HG02938 (cell line): ENCODE measurements around the gene GANAB.
"Not testable (repeated sequence)": the region's sequence is repeated elsewhere in the genome, so short reads cannot be mapped to it uniquely, and the experiment has no call there.

Experiments
- ATAC-seq: cut with Tn5 transposase; IDR thresholded peaks from one replicate; pipeline ENCODE4 v1.9.1; 2021; ENCODE audit warnings: mild to moderate bottlenecking, moderate library complexity; ENCODE audit not compliant: unreplicated experiment

The GANAB gene

DNA sequence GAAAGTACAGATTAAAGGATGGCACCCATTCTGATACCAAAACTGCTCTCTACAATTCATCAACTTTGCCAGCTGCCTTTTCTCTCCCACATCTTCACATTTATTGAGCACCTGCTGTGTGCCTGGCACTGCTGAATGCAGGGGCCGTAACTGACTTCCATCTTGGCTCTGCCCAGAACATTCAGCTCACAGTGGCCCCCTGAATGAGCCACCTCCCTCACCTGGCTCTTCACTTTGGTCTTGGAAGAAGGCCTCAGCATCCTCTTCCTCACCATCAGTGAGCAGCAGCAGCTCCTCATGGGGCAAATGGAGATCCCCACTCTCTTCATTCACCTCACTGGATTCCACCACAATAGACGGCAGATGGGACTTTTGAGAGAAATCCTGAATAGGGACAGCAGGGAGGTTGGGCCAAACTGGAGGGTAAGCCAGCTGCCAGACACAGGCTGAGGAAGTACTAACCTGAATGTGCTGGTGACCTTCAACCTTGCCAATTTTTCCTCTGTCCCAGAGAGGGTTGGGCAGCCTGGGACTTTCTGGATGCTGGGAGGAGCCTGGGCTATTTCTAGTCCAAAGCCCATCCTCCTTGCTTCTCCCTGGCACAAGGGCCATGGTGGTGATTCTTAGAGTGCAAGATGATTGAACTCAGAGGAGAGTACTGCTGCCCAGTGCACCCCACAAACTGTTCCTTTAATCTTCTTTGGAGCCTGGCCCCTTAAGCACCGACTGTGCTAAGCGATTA is 23.2 kb upstream of the GANAB start:
- ATAC-seq = no peak

DNA sequence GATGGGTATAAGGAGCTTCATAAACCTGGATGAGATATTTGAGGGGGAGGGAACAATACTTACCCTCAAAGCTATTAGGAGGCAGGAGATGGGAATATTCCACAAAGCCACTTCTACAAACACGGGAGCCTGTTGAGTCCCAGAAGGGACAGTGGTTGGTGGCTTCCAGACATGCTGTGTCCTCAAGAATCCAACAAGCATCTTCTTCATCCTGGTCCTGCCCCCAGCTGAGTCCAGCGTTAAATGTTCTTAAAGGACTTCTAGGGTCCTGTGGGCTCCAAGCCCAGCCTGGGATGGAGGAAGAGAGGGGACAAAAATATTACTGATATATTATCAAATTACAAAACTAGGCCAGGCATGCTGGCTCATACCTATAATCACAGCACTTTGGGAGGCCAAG is 21.0 kb upstream of the GANAB start:
- ATAC-seq = no peak

DNA sequence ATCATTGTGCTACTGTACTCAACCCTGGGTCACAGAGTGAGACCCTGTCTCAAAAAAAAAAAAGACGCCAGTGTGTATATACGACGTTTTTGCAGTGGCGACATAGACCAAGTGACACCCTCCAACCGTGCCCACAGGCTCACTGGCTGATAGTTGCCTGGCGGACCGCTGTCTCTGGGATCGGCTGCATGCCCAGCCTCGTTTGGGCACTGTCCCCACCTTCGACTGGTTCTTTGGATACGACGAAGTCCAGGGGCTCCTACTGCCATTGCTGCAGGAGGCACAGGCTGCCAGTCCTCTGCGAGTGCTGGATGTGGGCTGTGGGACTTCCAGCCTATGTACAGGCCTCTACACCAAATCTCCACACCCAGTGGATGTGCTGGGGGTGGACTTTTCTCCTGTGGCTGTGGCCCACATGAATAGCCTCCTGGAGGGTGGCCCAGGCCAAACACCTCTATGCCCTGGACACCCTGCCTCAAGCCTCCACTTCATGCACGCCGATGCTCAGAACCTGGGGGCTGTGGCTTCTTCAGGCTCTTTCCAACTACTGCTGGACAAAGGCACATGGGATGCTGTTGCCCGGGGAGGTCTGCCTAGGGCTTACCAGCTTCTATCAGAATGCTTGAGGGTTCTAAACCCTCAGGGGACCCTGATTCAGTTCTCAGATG is 20.0 kb upstream of the GANAB start:
- ATAC-seq = no peak

DNA sequence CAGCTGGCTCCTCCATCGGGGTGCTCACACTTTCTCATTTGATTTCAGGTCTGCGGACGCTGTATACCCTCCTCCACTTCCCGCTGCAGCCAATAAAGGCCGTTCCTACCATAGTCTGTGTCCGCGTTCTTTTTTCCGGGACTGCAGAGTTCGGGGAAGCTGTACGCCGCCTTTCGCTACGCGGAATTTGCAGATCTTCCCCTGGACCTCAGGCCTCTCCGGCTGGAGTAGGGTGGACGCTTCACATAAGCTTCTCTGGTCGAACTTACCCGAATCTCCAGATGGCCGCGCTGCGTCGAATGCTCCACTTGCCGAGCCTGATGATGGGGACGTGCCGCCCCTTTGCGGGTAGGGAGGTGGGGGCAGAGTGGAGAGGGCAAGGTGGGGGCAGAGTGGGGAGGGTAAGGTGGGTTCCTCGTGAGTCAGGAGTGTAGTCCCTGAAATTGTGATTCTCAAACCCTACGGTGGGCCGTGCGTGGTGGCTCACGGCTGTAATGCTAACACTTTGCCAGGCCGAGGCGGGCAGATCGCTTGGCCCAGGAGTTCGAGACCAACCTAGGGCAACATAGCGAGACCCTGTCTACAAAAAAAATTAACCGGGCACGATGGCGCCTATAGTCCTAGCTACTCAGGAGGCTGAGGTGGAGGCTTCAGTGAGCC is 19.3 kb upstream of the GANAB start:
- ATAC-seq = peak; percentile 16

DNA sequence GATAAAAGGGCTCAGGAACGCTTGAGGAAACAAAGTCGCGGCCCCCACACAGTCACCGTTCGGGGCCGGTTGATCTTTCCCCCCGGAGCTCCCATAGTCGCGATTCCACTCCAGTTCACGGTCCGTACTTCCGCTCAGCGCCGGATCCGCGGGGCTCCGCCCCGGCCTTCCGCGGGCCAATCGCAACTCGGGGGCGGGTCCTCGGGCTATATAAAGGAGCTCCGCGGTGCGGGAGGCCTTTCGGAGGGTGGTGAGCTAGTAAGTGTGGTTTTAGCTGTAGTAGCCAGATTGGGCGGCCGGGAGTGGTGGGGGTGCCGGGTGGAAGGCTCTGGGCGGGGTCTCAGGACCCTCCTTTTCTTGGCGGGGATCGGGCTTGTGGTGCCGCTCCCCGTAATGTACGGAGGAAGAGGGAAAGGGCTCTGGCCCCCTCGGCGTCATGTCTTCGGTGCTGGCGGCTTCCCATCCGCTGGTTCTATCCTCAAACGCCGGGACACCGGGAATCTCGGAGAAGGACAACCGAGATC is 18.7 kb upstream of the GANAB start, which contains the start of the genes C11orf98 and CSKMT:
TSS of gene C11orf98 (minus strand) at position 136 of the 524 bp plus-strand sequence. CDS start at position 95, 41 bp downstream.
TSS of gene CSKMT (plus strand) at position 238 of the 524 bp plus-strand sequence. CDS start 568 bp downstream, outside the sequence.
- peak; percentile 74 for ATAC-seq

DNA sequence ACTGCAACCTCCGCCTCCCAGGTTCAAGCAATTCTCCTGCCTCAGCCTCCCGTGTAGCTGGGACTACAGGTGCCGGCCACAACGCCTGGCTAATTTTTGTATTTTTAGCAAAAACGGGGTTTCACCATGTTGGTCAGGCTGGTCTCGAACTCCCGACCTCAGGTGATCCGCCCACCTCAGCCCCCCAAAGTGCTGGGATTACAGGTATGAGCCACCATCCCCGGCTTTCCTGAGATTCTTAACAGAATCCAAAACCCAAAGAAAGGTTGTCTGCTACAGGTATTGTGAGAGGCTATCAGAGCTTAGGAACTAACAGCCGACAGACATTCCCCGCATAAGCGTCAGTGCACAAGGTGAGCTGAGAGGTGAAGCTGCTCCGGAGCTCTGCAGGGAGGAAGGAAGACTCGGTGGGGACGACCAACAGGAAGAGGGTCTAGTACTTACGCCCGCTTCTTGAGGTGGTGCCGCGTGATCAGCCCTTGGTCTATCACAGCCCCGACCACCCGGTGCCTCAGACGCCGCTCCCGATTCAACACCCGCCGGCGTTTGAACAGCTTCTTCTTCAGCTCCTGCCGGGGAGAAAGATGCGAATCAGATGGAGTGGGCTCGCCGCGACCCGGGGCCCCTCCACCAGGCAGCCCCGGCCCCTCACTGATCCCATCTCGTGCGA is 18.1 kb upstream of the GANAB start:
- peak; percentile 33 for ATAC-seq

DNA sequence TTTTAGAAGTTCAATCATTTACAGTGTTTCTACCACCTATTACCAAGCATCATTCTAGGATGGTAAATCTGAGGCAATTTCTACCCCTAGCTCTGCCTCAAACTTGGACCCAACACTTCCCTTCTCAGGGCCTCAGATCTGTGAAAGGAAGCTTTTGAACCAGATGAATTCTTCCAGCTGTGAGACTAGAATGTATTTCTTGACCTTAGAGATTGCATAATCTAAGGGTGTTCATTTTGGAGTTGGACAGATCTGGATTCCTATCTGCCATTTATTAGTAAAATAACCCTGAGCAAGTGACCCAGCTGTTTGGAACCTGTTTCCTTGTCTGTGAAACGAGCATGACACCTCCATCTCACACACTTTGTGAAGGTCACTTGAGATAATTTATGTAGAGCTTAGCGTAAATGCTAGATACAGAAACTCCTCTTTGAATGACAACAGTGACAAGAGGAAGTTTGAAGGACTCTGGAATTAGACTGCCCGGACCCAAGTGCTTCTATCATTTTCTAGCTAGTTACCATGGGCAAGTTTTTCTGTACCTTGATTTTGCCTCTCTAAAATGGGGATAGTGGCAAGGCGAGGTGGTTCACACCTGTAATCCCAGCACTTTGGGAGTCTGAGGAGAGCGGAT is 10.5 kb upstream of the GANAB start:
- no peak for ATAC-seq

DNA sequence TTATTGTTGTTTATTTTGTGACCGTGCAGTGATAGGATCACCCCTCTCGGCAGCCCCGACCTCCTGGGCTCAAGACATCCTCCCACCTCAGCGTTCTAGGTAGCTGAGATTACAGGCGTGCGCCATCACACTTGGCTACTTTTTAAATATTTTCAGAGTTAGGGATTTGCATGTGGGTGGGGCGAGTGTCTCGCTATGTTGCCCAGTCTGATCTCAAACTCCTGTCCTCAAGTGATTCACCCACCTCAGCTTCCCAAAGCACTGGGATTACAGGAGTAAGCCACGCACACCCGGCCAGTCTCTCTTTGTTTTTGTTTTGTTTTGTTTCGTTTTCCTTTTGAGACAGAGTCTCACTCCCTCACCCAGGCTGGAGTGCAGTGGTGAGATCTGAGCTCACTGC is 7.9 kb upstream of the GANAB start:
- ATAC-seq = no peak

DNA sequence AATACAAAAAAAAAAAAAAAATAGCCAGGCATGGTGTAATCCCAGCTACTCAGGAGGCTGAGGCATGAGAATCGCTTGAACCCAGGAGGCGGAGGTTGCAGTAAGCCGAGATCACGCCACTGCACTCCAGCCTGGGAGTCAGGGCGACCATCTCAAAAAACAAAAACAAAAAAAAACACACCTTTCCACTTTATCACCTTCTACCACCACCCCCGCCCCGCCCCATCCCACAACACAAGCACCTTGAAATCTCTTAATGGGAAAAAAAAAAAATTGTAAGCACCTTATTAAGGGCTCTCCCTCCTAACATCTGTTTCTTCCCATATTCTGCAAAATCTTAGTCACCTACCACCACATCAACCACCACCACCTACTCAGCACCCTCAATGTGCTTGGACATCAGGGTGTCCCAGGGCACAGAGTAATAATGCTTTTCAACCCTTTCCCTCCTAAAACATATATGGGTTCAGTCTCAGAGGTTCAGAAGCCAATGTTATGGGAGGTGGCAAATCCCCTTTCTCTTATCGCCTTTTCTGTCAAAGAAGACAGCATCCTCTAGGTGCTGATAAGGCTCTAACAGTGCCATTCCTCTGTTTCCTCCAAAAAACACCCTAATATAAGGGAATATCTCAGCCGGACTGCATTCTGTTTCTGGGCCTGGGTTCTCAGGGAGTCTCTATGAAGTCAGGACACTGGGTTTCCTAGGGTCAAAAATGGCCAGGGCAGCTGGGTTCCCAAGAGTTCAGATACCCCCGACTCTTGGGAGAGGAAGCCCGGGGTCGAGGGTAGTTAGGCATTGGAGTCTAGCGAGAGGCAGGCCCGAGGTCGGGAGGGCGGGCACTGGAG is 6.0 kb upstream of the GANAB start:
- ATAC-seq = no peak

DNA sequence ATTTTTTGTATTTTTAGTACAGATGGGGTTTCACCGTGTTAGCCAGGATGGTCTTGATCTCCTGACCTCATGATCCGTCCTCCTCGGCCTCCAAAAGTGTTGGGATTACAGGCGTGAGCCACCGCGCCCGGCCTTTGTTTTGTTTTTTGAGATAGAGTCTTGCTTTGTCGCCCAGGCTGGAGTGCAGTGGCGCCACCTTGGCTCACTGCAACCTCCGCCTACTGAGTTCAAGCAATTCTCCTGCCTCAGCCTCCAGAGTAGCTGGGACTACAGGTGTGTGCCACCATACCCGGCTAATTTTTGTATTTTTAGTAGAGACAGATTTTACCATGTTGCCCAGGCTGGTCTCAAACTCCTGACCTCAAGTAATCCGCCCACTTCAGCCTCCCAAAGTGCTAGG is 3.9 kb upstream of the GANAB start:
- ATAC-seq = not testable (repeated sequence)

DNA sequence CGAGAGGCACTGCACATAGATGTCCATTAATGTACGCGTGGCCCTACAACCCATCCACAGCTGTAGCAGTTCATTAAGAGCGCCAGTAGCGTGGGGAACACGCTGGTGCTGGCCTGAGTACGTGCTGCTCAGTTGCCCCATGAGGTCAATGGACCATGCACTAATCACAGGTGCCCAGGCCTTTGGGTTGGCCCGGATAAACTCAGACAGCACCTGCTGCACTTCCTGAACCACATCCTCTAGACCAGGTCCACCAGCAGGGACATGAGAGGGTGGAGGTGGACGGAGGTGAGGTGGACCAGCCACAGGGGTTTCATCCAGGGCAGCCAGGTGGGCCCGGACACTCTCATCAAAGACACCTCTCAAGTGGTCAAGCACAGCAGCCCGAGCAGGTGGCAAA is 3.1 kb upstream of the GANAB start:
- ATAC-seq = no peak

DNA sequence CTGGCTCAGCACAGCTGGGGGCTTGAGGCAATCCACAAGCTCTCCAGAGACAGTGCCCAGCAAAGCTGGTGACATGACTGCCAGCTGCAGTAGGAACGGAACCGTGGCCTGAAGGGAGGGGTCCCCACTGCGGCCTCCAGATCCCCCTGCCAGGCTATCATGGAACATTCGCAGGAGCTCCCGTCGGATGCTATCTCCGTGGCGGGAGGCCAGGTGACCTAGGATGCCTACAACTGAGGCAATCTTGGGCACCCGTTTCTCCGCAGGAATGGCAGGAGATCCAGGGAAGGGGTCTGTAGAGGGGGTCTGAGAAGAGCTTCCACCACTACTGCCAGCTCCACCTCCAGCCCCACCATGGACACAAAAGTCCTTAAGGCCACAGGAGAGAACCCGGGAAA is 2.6 kb upstream of the GANAB start:
- ATAC-seq = no peak

DNA sequence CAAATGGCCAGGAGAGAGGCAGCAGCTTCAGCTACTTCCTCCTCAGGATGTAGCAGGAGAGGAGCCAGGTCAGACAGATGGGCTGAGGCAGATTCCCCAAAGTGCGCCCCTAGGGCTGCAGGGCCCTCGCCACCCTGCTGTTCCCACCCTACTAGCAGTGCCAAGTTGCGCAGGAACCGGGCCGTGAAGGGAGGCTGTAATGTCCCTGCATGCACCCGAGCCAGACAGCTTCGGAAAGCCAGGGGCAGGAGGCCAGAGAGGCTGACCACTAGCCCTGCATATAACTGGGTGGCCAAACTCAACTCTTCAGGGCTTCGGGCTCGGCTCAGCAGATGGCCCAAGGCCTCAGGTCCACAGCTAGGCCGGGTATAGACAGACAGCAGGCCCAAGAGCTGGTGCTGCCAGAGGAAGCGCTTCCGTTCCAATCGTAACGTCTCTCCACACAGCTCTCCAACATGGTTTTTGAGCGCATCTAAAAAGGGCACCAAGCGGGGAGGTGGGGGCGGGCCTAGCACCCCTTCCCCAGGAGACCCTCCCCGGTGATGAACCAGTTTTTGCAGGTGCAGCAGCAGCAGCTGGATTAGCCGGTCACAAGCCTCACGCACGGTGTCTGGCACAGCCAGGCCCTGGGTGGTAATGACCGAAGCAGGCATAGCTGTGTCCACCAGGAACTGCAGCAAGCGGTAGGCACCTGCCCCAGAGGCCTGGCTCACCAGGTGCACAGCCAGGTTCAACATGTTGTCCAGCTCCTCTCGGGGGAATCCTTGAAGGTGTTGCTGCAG is 2.0 kb upstream of the GANAB start:
- ATAC-seq = no peak

DNA sequence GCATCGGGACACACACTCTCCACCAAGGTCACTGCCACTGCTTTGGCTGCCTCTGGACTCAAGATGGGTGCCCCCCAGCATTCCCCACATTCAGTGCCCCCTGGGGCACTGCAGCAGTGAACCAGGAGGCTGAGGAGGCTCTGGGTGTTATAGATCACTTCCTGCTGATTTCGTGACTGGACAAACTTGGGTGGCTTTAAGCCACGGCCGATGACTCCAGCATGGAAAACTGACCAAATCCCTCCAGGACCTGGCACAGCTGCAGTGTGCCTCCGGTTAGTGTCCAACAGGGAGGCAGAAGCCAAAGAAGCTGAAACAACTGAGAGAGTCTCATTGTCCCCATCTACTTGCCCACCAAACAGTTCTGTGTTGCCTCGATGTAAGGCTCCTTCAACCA is 1.2 kb upstream of the GANAB start:
- ATAC-seq = no peak

DNA sequence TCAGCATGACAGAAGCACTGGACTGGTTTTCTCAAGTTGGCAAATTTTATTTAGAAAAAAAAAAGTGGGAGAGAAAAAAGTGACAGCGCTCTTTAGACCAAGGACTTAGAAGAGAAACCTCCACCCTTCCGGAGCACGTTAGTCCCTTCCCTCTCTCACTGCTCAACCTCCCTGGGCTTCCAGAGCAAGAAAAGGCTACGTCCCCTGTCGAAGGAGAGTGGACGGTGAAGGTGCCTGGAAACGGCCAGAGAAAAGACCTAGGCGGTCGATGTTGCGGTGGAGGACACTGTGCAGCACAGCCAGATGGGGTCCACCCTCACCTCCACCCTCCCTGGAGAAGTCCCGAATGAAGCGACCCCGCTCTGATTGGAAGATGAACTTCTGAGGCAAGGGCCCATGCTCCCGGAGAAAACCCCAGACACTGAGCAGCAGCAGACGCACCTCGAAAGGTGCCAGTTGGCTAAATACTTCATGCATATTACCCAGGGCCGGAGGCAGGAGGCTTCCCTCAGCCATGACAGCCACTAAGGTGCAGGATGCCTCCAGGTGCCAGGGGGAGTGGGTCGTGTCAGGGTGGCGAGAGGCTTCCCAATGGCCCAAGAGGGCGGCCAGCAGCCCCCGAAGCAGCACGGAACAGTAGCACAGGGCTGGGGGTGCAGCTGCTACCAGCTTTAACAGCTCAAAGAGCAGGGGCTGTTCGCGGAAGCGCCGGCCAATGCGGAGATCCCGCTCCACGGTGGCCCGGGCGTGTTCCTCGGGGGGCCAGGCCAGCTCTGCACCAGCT is 604 bp upstream of the GANAB start:
- ATAC-seq = no peak

DNA sequence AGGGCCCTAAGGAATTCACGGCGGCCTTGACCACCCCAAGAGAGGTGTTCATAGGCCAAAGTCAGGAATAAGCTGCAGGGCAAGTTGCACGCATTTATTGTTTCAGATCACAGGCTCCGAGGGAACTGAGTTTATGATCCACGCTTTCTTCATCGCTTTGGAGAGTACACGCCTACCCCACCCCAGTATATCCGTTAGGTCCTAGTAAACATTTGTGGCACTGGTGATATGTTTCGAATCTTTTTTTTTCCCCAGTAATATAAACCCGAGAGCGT is 805 bp downstream of the GANAB start:
- no peak for ATAC-seq

DNA sequence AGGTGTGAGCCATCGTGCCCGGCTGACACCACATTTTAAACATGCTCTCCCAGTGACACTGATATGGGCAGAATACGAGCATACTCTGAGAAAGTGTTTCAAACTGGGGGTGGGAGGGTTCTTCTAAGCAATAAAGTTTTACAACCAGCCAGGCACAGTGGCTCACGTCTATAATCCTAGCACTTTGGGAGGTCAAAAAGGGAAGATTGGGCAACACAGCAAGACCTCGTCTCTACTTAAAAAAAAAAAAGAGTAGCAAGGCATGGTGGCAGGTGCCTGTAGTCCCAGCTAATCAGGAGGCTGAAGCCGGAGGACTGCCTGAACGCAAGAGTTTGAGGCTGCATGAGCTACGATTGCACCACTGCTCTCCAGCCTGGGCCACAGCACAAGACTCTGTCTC is 2.2 kb downstream of the GANAB start:
- ATAC-seq = no peak

DNA sequence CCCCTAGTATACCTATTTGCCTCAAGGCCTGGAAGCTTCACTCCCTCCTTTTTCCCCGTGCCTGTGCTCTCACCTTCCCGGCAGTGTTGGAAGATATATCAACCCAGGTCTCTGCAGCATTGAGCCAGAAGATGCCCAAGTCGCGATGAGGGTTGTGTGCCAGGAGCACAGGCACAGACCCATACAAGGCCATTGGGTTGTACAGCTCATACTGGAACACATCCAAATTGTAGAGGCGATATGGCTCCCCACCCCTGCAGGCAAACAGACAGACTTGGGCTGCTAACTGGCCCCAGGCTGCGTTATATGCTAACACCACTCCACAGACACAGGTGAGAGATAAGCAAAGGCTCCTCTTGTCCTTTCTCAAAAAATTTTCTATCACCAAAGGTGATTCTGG is 13.9 kb downstream of the GANAB start:
- no peak for ATAC-seq
